Activated CD4-positive, alpha-beta T cell treated with anti-CD3 and anti-CD28 coated beads, Interleukin-2, amount 10 ng/mL, durations not matched to agents 24 days and 14 days (primary cell): ENCODE results near the gene TOMM40. TPM values are rescaled to one million over a fixed set of nuclear protein-coding genes. Genes with fewer than 3 reads are reported as not detected.
"Not testable (repeated sequence)": the region's sequence is repeated elsewhere in the genome, so short reads cannot be mapped to it uniquely, and the experiment has no call there.

ENCODE experiments used
- DNase-seq: peaks from one replicate; pipeline ENCODE4 v3.0.0; 2022
- H3K27ac Mint-ChIP-seq: one replicate; pipeline ENCODE4 v1.8.0; 2022; ENCODE audit warnings: mild to moderate bottlenecking, mixed read lengths
- H3K27me3 Mint-ChIP-seq: one replicate; pipeline ENCODE4 v1.8.0; 2022; ENCODE audit warnings: mixed read lengths
- H3K36me3 Mint-ChIP-seq: one replicate; pipeline ENCODE4 v1.8.0; 2022; ENCODE audit warnings: low read depth, mild to moderate bottlenecking, mixed read lengths
- H3K4me1 Mint-ChIP-seq: one replicate; pipeline ENCODE4 v1.8.0; 2021; ENCODE audit warnings: mixed read lengths
- H3K4me3 Mint-ChIP-seq: one replicate; pipeline ENCODE4 v1.8.0; 2022; ENCODE audit warnings: mild to moderate bottlenecking, moderate library complexity, mixed read lengths
- H3K9me3 Mint-ChIP-seq: one replicate; pipeline ENCODE4 v1.8.0; 2021; ENCODE audit warnings: mixed read lengths
- intact Hi-C: fragments of 100-400 bp; cut with micrococcal nuclease; formaldehyde crosslinking; loops from one replicate; pipeline ENCODE4 v1.15.1; 2023
- total RNA-seq: library from RNA; stranded (reverse); gene quantifications from 2 replicates; pipeline ENCODE4 v1.2.3, GENCODE V29; 2022

The TOMM40 gene
- total RNA-seq, 1 donor from 2014 or later: 213 TPM

GRCh38 chr19:44857837-44858236 is 33.2 kb upstream of the TOMM40 start:
- no peaks in the 10 kb centered on the region for H3K36me3 Mint-ChIP-seq
- intact Hi-C loops: no loop called here
- H3K4me3 Mint-ChIP-seq: no peak overlapping the region
- no peak overlapping the region for H3K27ac Mint-ChIP-seq
- no peak for DNase-seq
- no peaks in the 10 kb centered on the region for H3K9me3 Mint-ChIP-seq
- peaks cover 5% of the 10 kb centered on the region for H3K27me3 Mint-ChIP-seq
- peaks cover 4% of the 10 kb centered on the region for H3K4me1 Mint-ChIP-seq

GRCh38 chr19:44861576-44861975 is 29.5 kb upstream of the TOMM40 start:
- H3K4me3 Mint-ChIP-seq, H3K36me3 Mint-ChIP-seq, H3K9me3 Mint-ChIP-seq, DNase-seq, H3K27me3 Mint-ChIP-seq, H3K27ac Mint-ChIP-seq, intact Hi-C loops, H3K4me1 Mint-ChIP-seq: not testable (repeated sequence)

- Mint-ChIP-seq H3K4me3 (no peak overlapping the region), H3K36me3 (no peaks in the 10 kb centered on the region), H3K9me3 (no peaks in the 10 kb centered on the region), H3K4me1 (no peaks in the 10 kb centered on the region), H3K27me3 (no peaks in the 10 kb centered on the region), H3K27ac (no peak overlapping the region)
- intact Hi-C loops: no loop called here
- DNase-seq: no peak
These were observed 27.1 kb upstream of the TOMM40 start for GRCh38 chr19:44863990-44864389.

GRCh38 chr19:44865196-44865767 is 25.8 kb upstream of the TOMM40 start:
- H3K9me3 Mint-ChIP-seq: no peaks in the 10 kb centered on the region
- intact Hi-C loops: no loop called here
- DNase-seq: no peak
- H3K27me3 Mint-ChIP-seq: no peaks in the 10 kb centered on the region
- no peak overlapping the region for H3K27ac Mint-ChIP-seq
- no peaks in the 10 kb centered on the region for H3K4me1 Mint-ChIP-seq
- H3K4me3 Mint-ChIP-seq: no peak overlapping the region
- no peaks in the 10 kb centered on the region for H3K36me3 Mint-ChIP-seq

GRCh38 chr19:44866664-44867063 is 24.4 kb upstream of the TOMM40 start:
- no peak for DNase-seq
- Mint-ChIP-seq H3K4me3 (no peak overlapping the region), H3K27ac (no peak overlapping the region), H3K27me3 (no peaks in the 10 kb centered on the region), H3K4me1 (no peaks in the 10 kb centered on the region), H3K9me3 (no peaks in the 10 kb centered on the region), H3K36me3 (no peaks in the 10 kb centered on the region)
- intact Hi-C loops: no loop called here

- H3K36me3 Mint-ChIP-seq: no peaks in the 10 kb centered on the region
- no peaks in the 10 kb centered on the region for H3K27me3 Mint-ChIP-seq
- no peak overlapping the region for H3K4me3 Mint-ChIP-seq
- DNase-seq: no peak
- H3K27ac Mint-ChIP-seq: no peak overlapping the region
- intact Hi-C loops: no loop called here
- H3K9me3 Mint-ChIP-seq: no peaks in the 10 kb centered on the region
- no peaks in the 10 kb centered on the region for H3K4me1 Mint-ChIP-seq
These were observed 23.5 kb upstream of the TOMM40 start for GRCh38 chr19:44867578-44867977.

GRCh38 chr19:44869733-44870470 is 21.2 kb upstream of the TOMM40 start:
- Mint-ChIP-seq H3K27me3 (no peaks in the 10 kb centered on the region), H3K4me3 (no peak overlapping the region), H3K27ac (no peak overlapping the region), H3K4me1 (no peaks in the 10 kb centered on the region), H3K9me3 (no peaks in the 10 kb centered on the region), H3K36me3 (no peaks in the 10 kb centered on the region)
- intact Hi-C loops: no loop called here
- no peak for DNase-seq

GRCh38 chr19:44871809-44872208 is 19.2 kb upstream of the TOMM40 start:
- Mint-ChIP-seq H3K4me1 (no peaks in the 10 kb centered on the region), H3K9me3 (no peaks in the 10 kb centered on the region), H3K27me3 (no peaks in the 10 kb centered on the region), H3K27ac (no peak overlapping the region), H3K4me3 (no peak overlapping the region), H3K36me3 (no peaks in the 10 kb centered on the region)
- intact Hi-C loops: no loop called here
- DNase-seq: no peak

GRCh38 chr19:44872661-44873060 is 18.4 kb upstream of the TOMM40 start:
- peaks cover 2% of the 10 kb centered on the region for H3K4me1 Mint-ChIP-seq
- no peaks in the 10 kb centered on the region for H3K9me3 Mint-ChIP-seq
- no peak overlapping the region for H3K27ac Mint-ChIP-seq
- DNase-seq: no peak
- H3K4me3 Mint-ChIP-seq: no peak overlapping the region
- no peaks in the 10 kb centered on the region for H3K27me3 Mint-ChIP-seq
- no peaks in the 10 kb centered on the region for H3K36me3 Mint-ChIP-seq
- intact Hi-C loops: no loop called here

GRCh38 chr19:44874317-44874716 is 16.7 kb upstream of the TOMM40 start:
- peaks cover 2% of the 10 kb centered on the region for H3K4me1 Mint-ChIP-seq
- H3K9me3 Mint-ChIP-seq: no peaks in the 10 kb centered on the region
- H3K36me3 Mint-ChIP-seq: no peaks in the 10 kb centered on the region
- intact Hi-C loops: no loop called here
- no peak for DNase-seq
- no peak overlapping the region for H3K4me3 Mint-ChIP-seq
- no peak overlapping the region for H3K27ac Mint-ChIP-seq
- H3K27me3 Mint-ChIP-seq: no peaks in the 10 kb centered on the region

- intact Hi-C loops: no loop called here
- Mint-ChIP-seq H3K4me3 (no peak overlapping the region), H3K27ac (no peak overlapping the region), H3K9me3 (no peaks in the 10 kb centered on the region), H3K4me1 (peaks cover 2% of the 10 kb centered on the region), H3K27me3 (no peaks in the 10 kb centered on the region), H3K36me3 (no peaks in the 10 kb centered on the region)
- DNase-seq: no peak
These were observed 15.2 kb upstream of the TOMM40 start for GRCh38 chr19:44875666-44876451.

GRCh38 chr19:44876930-44877535 is 14.0 kb upstream of the TOMM40 start:
- DNase-seq: no peak
- Mint-ChIP-seq H3K36me3 (no peaks in the 10 kb centered on the region), H3K27me3 (no peaks in the 10 kb centered on the region), H3K4me3 (no peak overlapping the region), H3K27ac (no peak overlapping the region), H3K4me1 (peaks cover 2% of the 10 kb centered on the region), H3K9me3 (no peaks in the 10 kb centered on the region)
- intact Hi-C loops: no loop called here

- Mint-ChIP-seq H3K27me3 (no peaks in the 10 kb centered on the region), H3K4me1 (peaks cover 2% of the 10 kb centered on the region), H3K27ac (no peak overlapping the region), H3K4me3 (no peak overlapping the region), H3K36me3 (no peaks in the 10 kb centered on the region), H3K9me3 (no peaks in the 10 kb centered on the region)
- intact Hi-C loops: no loop called here
- DNase-seq: no peak
These were observed 12.8 kb upstream of the TOMM40 start for GRCh38 chr19:44878120-44878865.
